Cardiac fibroblast (primary cell): Measurements from ENCODE around the gene NPC2.
"Not testable (repeated sequence)": the region's sequence is repeated elsewhere in the genome, so short reads cannot be mapped to it uniquely, and the experiment has no call there.

Experiments used
- DNase-seq, 2 donors: peaks; one replicate each; pipeline versions ENCODE4 v3.0.0 to v3.0.0-alpha.2; 2010; ENCODE audit warnings: low read depth in 2 of 2
- H3K4me3 ChIP-seq, 2 donors: replicated peaks in 1 of 2; 1 replicate in 1 of 2; 2 replicates in 1 of 2; pipeline ENCODE4 v1.5.1; 2011; ENCODE audit warnings: low read depth in 2 of 2, low read length in 2 of 2, mild to moderate bottlenecking in 2 of 2, moderate library complexity in 1 of 2
- TF ChIP-seq, protein P1 (sequence below): IDR thresholded peaks from one replicate; pipeline ENCODE4 v1.5.1; 2011; ENCODE audit warnings: low read depth, mild to moderate bottlenecking, low read length, inconsistent platforms

Gene NPC2

GRCh38 chr14:74463697-74464096, 29.4 kb downstream of the NPC2 start:
- no peak for DNase-seq
- no peak overlapping the region for H3K4me3 ChIP-seq
- TF ChIP-seq, protein P1, sequence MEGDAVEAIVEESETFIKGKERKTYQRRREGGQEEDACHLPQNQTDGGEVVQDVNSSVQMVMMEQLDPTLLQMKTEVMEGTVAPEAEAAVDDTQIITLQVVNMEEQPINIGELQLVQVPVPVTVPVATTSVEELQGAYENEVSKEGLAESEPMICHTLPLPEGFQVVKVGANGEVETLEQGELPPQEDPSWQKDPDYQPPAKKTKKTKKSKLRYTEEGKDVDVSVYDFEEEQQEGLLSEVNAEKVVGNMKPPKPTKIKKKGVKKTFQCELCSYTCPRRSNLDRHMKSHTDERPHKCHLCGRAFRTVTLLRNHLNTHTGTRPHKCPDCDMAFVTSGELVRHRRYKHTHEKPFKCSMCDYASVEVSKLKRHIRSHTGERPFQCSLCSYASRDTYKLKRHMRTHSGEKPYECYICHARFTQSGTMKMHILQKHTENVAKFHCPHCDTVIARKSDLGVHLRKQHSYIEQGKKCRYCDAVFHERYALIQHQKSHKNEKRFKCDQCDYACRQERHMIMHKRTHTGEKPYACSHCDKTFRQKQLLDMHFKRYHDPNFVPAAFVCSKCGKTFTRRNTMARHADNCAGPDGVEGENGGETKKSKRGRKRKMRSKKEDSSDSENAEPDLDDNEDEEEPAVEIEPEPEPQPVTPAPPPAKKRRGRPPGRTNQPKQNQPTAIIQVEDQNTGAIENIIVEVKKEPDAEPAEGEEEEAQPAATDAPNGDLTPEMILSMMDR, result no peak

GRCh38 chr14:74462993-74463392, 30.1 kb downstream of the NPC2 start:
- no peak overlapping the region for H3K4me3 ChIP-seq
- DNase-seq, result no peak
- TF ChIP-seq, protein P1, result no peak

DNA sequence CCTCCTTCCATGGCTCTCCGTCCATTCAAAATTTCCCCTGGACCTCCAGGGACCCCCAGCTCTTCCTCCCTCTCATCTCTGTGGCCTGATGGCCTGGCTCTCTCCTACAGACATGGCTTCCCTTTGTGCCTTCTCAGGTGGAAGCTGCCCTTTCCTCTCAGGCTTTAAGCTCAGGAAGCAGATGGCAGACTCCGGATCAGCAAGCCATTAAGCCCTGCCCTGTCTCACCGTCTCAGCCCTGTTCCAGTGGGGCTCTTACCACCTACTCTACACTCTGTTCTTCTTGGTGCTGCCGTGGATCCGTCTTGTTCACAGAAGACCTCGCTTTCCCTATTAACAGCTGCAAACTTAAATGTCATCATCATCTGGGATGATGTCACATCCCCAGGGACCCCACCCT, 33.1 kb downstream of the NPC2 start:
- TF ChIP-seq, protein P1, result no peak
- no peak overlapping the region for H3K4me3 ChIP-seq
- DNase-seq, result no peak

- H3K4me3 ChIP-seq, result no peak overlapping the region
- TF ChIP-seq, protein P1, result peak; percentile 91
- DNase-seq, result peak; percentile 65 to 76
Measured at GRCh38 chr14:74459289-74459946, 33.7 kb downstream of the NPC2 start.

GRCh38 chr14:74457565-74457895, 35.6 kb downstream of the NPC2 start:
- DNase-seq, result no peak
- TF ChIP-seq, protein P1, result no peak
- no peak overlapping the region for H3K4me3 ChIP-seq

DNA sequence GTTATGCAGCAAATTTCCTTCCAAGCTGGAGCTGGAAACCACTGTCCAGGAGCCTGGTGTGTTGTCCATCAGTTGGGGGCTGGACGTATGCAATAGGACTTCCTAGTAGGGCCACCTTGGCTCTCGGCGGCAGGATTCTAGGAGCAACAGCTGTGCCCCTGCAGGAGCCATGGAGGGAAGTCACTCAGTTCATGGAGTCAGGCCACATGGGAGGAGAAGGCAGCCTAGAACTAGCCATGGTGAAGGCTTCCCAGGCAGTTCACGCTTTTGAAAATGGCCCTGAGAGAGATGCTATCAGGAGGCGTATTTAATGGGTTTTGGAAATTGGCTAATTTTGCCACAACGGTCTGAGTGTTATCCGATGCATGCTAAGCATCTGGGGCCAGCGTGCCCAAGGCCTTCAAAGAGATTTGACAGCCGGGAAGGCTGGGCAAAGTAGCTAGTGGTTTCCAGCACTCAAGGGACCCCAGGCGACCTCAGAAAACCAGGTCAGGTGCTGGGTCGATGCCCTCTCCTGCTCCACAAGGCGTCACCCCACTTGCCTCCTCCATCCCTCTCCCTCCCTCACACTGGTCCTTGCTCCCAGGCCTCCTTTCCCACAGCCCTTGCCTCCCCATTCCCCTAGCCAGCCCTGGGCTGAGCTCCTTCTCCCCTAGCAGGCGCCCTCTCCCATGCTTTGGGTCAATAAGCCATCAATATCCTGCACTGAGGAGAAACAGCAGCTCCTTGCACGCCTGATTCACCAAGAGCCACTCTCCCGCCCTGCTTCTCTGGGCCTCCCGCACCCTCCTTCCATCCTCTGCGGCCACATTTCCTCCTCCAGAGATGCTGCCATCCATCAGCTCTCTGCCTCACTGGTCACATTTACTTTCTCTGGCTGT, 36.2 kb downstream of the NPC2 start:
- no peak overlapping the region for H3K4me3 ChIP-seq
- DNase-seq, result no peak
- TF ChIP-seq, protein P1, result no peak

DNA sequence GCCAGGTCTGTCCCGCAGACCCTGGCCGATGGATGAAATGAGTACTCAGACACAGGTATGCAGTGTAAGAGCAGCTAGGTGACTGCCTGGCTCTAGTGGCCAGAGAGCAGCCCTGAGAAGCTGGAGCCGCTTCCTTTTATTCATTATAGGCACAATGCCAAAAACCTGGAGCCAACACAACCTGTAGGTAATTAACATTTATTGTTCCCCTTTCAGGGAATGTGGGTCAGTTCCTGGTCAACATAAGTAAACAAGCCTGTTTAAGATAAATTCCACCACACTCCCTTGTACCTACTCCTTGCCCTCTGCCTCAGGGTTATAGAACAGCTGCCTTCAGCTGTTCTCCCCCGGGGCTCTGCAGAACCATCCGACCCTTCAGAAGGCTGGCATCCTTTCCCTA, 38.7 kb downstream of the NPC2 start:
- not testable (repeated sequence) for DNase-seq, H3K4me3 ChIP-seq
